Amygdala (tissue), 56 donors: ENCODE measurements around the gene SAMHD1.
"Not testable (repeated sequence)": the region's sequence is repeated elsewhere in the genome, so short reads cannot be mapped to it uniquely, and the experiment has no call there.

Experiments
- DNase-seq, 56 donors: peaks; one replicate each; lab custom pipeline; 2025; lab: John Stamatoyannopoulos, UW

The SAMHD1 gene

GRCh38 chr20:36951198-36951978 lies at the start of gene SAMHD1:
TSS of gene SAMHD1 (minus strand) at chr20:36951708. CDS start at chr20:36951643, 65 bp downstream.
- DNase-seq, result peak; percentile 63 to 98 (median 92)

GRCh38 chr20:37000171-37000570 lies 48.7 kb upstream of the SAMHD1 start:
- not testable (repeated sequence) for DNase-seq

DNA sequence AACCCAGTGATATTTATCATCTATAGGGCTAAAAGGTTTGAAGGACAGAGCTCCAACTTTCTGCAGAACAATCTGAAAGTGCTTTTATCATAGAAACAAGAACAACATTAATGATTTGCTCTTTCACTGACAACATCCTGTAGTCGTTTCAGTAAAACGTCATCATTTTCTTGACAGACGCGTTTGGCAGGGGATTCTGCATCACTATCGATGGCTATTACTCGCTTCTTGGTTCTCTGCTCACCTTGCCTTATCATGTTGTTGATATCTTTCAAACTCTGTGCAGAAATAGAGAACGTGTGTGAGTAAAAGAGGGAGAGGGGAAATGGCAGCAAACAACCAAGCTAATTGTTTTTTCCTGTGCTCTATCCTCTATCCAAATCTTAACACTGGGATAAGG lies 47.1 kb upstream of the SAMHD1 start:
- no peak for DNase-seq

GRCh38 chr20:36997121-36997520 lies 45.6 kb upstream of the SAMHD1 start:
- no peak for DNase-seq

DNA sequence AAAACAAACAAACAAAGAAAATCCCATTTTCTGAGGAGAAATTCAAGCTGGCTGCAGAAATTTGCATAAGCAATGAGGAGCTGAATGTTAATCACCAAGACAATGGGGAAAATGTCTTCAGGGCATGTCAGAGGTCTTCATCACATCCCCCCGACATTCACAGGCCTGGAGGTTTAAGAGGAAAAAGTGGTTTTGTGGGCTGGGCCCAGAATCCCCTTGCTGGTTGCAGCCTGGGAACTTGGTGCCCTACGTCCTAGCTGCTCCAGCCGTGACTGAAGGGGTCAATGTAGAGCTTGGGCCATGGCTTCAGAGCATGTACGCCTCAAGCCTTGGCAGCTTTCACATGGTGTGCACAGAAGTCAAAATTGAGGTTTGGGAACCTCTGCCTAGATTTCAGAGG lies 42.7 kb upstream of the SAMHD1 start:
- DNase-seq, result not testable (repeated sequence)

DNA sequence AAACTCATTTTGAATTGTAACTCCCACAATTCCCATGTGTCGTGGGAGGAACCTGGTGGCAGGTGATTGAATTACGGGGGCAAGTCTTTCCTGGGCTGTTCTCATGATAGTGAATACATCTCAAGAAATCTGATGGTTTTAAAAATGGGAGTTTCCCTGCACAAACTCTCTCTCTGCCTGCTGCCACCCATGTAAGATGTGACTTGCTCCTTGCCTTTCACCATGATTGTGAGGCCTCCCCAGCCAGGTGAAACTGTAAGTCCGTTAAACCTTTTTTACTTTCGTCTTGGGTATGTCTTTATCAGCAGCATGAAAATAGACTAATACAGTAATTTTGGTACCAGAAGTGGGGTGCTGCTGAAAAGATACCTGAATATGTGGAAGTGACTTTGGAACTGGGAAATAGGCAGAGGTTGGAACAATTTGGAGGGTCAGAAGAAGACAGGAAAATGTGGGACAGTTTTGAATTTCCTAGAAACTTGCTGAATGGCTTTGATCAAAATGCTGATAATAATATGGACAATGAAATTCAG lies 41.4 kb upstream of the SAMHD1 start:
- DNase-seq, result no peak

DNA sequence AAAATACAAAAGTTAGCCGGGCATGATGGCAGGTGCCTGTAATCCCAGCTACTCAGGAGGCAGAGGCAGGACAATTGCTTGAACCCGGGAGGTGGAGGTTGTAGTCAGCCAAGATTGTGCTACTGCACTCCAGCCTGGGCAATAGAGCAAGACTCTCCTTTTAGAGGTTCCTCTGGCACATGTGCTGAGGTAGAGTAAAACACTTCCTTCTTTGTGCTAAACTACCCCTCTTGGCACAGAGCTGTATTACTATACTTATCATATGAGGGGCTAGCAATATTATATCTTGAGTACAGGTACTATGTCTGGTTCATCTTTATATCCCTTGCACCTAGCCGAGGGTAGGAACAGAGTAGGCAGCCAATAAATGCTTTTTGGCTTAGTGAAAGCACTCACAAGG lies 40.2 kb upstream of the SAMHD1 start:
- DNase-seq, result no peak

- DNase-seq, result no peak
Measured at GRCh38 chr20:36989797-36990196, 38.3 kb upstream of the SAMHD1 start.

- DNase-seq, result no peak
Measured at GRCh38 chr20:36988494-36988966, 37.0 kb upstream of the SAMHD1 start.

GRCh38 chr20:36984257-36984638 lies 32.7 kb upstream of the SAMHD1 start:
- DNase-seq, result no peak

DNA sequence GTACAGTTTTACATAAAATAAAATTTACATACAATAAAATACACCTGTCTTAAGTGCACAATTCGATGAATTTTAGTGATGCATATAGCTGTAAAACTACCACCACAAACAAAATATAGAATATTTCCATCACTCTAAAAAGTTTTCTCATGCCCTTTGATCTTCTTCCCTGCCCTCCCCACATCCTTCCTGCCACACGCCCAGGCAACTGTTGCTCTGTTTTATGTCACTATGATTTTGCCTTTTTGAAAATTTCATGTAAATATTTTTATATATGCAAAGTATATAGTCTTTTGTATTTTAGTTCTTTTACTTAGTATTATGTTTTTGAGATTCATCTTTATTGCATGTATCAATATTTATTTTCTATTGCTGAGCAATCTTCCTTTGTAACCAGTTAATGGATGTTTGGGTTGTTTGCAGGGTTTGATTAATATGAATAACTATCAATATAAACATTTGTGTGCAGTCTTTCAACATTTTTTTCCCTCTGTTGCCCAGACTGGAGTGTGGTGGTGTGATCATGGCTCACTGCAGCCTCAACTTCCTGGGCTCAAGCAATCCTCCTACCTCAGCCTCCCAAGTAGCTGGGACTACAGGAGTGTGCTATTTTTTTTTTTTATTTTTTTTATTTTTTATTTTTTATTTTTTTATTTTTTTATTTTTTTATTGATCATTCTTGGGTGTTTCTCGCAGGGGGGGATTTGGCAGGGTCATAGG lies 23.8 kb upstream of the SAMHD1 start:
- no peak for DNase-seq

DNA sequence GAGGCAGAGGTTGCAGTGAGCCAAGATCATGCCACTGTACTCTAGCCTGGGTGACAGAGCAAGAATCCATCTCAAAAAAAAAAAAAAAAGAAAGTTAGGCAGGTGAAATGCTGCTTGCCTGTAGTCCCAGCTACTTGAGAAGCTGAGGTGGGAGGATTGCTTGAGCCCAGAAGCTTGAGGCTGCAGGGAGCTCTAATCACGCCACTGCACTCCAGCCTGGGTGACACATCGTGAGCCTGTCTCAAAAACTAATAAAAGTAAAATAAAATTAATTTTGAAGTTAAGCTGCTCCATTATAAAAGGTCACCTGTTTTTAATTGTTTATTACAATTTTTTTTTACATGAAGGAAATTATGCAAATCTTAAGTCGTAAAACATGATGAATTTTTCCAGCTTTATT lies 23.2 kb upstream of the SAMHD1 start:
- no peak for DNase-seq

DNA sequence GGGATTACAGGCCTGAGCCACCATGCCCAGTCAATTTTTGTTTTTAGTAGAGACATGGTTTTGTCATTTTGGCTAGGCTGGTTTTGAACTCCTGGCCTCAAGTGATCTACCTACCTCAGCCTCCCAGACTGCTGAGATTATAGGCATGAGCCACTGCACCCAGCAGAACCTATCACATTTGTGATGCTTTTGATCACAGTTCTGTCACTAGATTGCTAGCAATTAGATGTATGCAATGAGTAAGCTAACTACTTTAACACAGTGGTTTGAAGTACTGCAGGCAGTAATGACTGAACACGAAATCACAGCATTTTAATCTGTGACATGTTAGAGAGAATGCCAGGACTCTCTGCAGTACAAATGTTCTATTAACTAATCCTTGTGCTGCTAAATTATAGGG lies 19.6 kb upstream of the SAMHD1 start:
- no peak for DNase-seq

DNA sequence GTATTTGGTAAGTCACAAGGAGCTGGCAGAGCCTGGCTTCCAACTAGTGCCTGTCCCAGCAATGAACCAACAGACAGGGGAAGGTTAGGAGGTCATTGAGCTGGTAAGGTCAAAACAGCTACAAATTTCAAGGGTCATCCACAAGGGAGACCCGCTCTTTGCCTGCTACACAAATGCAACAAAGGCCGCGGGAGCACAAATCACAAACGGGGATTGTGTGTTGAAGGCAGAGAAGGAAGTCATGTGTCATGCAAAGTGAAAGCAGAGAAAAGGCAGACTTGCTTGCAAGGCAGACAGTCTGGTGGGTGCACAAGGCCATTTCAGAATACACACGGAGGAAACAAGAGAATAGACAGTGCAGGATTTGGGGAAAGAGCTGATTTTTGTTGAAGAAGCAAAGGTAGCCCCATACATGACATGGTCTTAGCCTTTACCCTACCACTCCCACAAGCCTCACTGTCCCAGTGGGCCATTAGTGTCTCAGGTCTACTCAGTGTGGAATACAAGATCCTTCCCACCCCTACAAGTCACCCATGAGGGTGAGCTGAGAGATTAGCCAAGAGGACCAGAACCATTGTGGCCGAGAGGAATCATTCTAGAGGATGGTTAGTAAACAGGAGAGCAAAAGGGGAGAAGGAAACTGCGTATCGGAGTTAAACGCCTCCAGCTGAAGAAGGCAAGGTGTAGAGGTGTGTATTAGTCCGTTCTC lies 18.1 kb upstream of the SAMHD1 start:
- no peak for DNase-seq

DNA sequence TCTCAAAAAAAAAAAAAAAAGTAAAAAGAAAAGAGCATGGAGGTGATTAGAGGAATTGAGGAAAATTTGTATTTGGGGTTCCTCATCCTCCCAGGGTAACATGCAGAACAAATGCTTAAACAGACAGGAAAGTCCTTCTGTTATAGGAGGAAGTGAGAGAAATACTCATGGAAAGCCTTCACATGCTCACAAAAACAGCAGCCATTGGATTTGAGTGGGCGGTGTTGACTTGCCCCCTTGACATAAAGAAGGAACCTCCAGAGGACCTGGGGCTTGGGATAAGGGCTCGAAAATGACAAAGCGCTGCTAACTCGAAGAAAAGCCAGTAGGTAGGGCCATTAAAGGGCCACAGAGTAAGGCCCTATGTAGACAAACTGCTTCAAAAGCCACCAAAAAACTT lies 17.5 kb upstream of the SAMHD1 start:
- peak in 2 of 56 donors; percentile 1 to 31 for DNase-seq

- no peak for DNase-seq
Measured at GRCh38 chr20:36967636-36968035, 16.1 kb upstream of the SAMHD1 start.

DNA sequence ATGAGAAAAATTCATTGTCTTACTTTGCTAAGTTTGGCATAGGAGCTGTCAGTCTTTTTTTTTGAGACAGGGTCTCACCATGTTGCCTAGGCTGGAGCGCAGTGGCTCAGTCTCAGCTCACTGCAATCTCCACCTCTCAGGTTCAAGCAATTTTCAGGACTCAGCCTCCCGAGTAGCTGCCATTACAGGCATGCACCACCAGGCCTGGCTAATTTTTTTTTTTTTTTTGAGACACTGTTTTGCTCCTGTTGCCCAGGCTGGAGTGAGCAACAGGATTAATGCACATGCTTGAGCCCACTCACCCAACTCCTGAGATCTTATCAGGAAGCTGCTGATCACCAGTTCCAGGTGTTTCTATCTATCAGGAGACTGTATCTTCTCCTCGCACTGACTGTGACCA lies 15.5 kb upstream of the SAMHD1 start:
- not testable (repeated sequence) for DNase-seq

DNA sequence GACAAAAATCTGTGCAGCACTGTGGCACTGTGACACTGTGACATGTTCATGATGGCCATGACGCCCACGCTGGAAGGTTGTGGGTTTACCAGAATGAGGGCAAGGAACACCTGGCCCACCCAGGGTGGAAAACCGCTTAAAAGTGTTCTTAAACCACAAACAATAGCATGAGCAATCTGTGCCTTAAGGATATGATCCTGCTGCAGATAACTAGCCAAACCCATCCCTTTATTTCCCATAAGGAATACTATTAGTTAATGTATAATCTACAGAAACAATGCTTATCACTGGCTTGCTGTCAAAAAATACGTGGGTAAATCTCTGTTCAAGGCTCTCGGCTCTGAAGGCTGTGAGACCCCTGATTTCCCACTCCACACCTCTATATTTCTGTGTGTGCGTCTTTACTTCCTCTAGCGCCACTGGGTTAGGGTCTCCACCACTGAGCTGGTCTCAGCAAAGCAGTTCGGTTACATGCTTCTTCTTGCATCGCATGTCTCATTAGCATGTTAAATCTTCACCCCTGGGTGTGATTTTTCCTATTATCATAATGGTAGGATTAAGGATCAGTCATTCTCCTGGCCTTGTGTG lies 10.9 kb upstream of the SAMHD1 start:
- not testable (repeated sequence) for DNase-seq

DNA sequence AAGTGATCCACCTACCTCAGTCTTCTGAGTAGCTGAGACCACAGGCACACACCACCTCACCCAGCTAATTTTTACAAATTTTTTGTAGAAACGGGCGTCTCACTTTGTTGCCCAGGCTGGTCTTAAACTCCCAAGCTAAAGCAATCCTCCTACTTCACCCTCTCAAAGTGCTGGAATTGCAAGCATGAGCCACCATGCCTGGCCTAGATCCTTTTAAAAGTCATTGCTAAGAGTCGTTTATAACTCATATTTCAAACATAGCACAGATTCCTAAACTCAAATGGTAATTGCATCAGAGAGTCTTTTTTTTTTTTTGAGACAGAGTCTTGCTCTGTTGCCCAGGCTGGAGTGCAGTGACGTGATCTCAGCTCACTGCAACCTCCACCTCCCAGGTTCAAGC lies 7.7 kb upstream of the SAMHD1 start:
- DNase-seq, result no peak

DNA sequence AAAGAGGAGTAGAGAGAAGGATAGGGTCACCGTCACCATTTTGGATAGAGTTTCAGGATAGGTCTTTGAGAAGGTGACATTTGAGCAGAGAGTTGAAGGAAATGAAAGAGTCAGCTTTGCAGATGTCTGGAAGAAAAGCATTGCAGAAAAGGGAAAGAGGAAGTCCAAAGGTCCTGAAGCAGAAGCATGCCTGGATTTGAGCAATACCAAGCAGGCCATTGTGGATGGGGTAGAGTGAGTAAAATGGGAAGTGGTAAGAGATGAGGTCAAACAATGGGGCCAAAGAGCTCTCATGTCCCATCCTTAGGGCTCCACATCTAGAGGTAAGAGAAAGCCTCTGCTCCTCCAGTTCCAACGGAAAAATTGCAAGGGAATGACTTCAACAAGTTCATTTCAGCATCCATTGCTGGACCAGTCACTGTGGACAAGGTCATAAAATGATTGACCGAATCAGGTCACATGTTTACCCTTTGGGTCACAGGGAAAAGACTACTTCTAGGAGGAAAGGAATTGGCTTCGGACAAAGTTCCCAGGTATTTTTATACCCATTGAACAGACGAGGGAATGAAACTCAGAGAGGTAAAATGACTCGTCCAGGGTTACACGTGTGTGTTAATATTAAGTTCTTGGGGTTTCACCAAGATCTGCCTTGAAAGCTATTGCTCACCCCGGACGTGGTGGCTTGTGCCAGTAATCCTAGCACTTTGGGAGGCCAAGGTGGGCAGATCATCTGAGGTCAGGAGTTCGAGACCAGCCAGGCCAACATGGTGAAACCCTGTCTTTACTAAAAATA lies 6.6 kb upstream of the SAMHD1 start:
- peak in 7 of 56 donors; percentile 4 to 28 (median 10) for DNase-seq
